ENCODE data around the gene ANKRD6. TPM values are rescaled to one million over a fixed set of nuclear protein-coding genes. Genes with fewer than 3 reads are reported as not detected.

Gene ANKRD6
- 13.3 TPM for total RNA-seq

DNA sequence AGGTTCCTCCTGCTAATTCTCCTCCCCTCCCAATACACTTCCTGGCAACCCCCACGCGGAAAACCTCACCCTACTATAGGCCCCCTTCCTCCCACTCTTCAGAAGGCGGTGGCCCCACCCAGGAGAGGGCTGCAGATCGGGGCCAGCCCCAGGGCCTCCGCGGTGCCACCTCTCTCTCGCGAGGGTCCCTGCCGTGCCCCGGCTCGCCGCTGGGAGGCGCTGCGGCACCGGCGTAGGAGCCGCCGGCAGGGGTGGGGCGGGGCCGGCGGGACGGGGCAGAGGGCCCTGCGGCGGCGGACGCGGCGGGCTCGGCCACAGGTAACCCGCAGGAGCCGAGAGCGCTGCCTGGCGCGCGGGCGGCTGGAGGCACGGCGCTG lies at the start of gene ANKRD6:
Gene ANKRD6, plus strand, starts transcription at position 278 of the 377 bp plus-strand sequence. CDS start 133,825 bp downstream, outside the sequence.
- H3K4me1 ChIP-seq = peaks cover 19% of the 10 kb centered on the region
- no peak for DNase-seq (ENCODE audit: extremely low spot score in 2 of 2)
- H3K27ac ChIP-seq = peak within 1 kb of the TSS; percentile 77
- TF ChIP-seq CTCF (IDR thresholded peaks at IDR 0.05) = peak; percentile 68 to 87 (median 82)
- TF ChIP-seq POLR2AphosphoS5 (IDR thresholded peaks at IDR 0.05; ENCODE audit: insufficient read depth in 1 of 2, low read depth in 1 of 2) = no peak
- TF ChIP-seq POLR2A (IDR thresholded peaks at IDR 0.05) = peak in 1 of 2 donors; percentile 14
- no peaks in the 10 kb centered on the region for H3K27me3 ChIP-seq
- H3K9me3 ChIP-seq = no peaks in the 10 kb centered on the region
- H3K36me3 ChIP-seq = no peaks in the 10 kb centered on the region
- intact Hi-C loops (cut with DNase I) = loop anchor here (2.0 kb wide), 1 partner anchor 176 kb away; no protein-coding TSS in a partner anchor
- H3K4me3 ChIP-seq = peak within 1 kb of the TSS; percentile 83 to 85

DNA sequence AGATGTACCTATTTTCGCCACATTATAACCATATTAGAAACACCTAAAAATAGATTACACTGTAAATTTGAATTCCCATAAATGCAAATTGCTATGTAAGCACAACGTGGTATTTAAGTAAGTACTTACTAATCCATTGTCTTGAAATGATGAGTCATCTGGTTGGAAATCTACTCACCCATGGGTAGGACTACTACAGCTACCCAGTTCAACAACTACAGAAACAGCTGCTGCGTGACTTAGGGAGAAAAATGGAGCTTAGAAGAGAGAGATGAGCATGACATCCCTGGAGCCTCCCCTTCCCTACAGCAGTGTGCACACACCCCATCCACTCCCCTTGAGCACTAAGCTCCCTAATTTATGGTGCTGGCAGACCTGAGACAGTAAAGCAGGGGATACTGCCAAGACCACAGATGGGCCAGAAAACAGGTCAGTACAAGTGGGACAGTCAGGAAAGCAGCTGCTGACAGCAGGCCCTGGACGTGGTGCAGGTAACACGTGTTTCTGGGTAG lies 47.7 kb upstream of the ANKRD6 start:
- no peak overlapping the region for H3K4me3 ChIP-seq
- H3K27me3 ChIP-seq = no peaks in the 10 kb centered on the region
- no peaks in the 10 kb centered on the region for H3K9me3 ChIP-seq
- intact Hi-C loops (cut with DNase I) = no loop called here
- H3K27ac ChIP-seq = no peak overlapping the region
- H3K36me3 ChIP-seq = no peaks in the 10 kb centered on the region
- H3K4me1 ChIP-seq = peaks cover 5% of the 10 kb centered on the region
- no peak for DNase-seq (ENCODE audit: extremely low spot score in 2 of 2)
- TF ChIP-seq POLR2AphosphoS5 (IDR thresholded peaks at IDR 0.05; ENCODE audit: insufficient read depth in 1 of 2, low read depth in 1 of 2) (peak in 1 of 2 donors; percentile 77), CTCF (IDR thresholded peaks at IDR 0.05) (no peak)

- Histone ChIP-seq H3K4me3 (no peak overlapping the region), H3K4me1 (peaks cover 5% of the 10 kb centered on the region), H3K27ac (no peak overlapping the region), H3K9me3 (no peaks in the 10 kb centered on the region), H3K36me3 (no peaks in the 10 kb centered on the region), H3K27me3 (no peaks in the 10 kb centered on the region)
- no peak for TF ChIP-seq POLR2AphosphoS5 (IDR thresholded peaks at IDR 0.05; ENCODE audit: insufficient read depth in 1 of 2, low read depth in 1 of 2)
- no peak for TF ChIP-seq POLR2A (IDR thresholded peaks at IDR 0.05)
- no peak for TF ChIP-seq CTCF (IDR thresholded peaks at IDR 0.05)
- intact Hi-C loops (cut with DNase I) = no loop called here
- DNase-seq (ENCODE audit: extremely low spot score in 2 of 2) = no peak
Observed at GRCh38 chr6:89385846-89386245, 47.1 kb upstream of the ANKRD6 start.

DNA sequence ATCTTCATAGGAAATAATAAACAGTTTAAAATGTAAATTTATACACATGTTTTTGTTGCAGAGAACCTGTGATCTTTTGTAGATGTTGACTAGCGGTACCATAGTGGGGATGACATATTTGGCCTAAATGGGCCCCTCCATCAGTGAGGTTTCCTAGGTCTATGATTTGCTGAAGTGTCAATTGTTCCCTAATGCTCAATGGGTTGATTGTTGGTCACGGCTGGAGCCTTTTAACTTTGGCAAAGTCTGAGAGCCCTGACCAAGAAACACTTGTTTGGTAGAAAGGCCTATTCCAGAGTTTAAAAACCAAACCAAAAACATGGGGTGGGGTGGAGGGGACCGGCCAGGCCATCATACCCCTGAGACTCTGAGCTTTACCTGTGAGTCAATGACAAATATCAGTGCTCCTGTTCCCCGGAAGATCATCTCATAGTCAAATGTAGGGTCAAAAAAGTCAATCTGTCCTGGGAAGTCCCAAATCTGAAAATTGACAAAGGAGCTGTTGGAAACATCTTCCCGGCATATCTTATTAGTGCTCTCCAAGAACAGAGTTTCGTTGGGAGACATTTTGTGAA lies 45.9 kb upstream of the ANKRD6 start:
- DNase-seq (ENCODE audit: extremely low spot score in 2 of 2) = no peak
- intact Hi-C loops (cut with DNase I) = no loop called here
- H3K27me3 ChIP-seq = no peaks in the 10 kb centered on the region
- no peak overlapping the region for H3K27ac ChIP-seq
- TF ChIP-seq CTCF (IDR thresholded peaks at IDR 0.05) (no peak), POLR2A (IDR thresholded peaks at IDR 0.05) (no peak), POLR2AphosphoS5 (IDR thresholded peaks at IDR 0.05; ENCODE audit: insufficient read depth in 1 of 2, low read depth in 1 of 2) (no peak)
- peaks cover 5% of the 10 kb centered on the region for H3K4me1 ChIP-seq
- no peaks in the 10 kb centered on the region for H3K9me3 ChIP-seq
- no peak overlapping the region for H3K4me3 ChIP-seq
- no peaks in the 10 kb centered on the region for H3K36me3 ChIP-seq

DNA sequence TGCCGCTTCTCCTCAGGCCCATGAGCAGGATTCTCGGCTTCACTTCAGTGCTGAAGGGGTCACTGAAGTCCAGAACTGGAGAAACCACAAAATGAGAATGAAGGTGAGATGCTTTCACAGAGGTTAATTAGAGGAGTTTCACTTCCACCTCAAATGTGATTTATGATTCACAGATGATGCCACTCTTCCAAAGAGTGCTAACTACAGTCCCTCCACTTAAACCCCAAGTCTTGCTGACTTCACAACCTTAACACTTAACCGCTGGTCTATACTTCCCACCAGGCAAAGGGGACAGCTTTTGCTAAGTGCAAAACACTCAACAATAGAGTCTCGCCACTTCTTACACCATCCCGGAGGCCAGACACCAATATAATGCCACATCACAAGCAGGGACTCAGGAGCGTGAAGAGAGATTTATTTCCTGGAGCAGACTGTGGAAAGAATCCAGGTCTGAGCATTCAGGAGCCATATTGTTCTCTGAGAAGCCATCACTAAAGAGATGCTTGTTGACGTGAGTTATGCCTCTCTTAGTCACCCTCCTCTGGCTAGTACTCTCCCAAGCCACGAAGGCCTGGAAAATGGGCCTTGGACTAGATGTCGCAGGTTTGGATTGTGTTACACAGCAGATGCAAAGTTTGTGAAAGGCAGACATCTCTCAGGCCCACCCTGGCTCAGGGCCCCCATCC lies 45.3 kb upstream of the ANKRD6 start:
- TF ChIP-seq POLR2A (IDR thresholded peaks at IDR 0.05) = no peak
- TF ChIP-seq POLR2AphosphoS5 (IDR thresholded peaks at IDR 0.05; ENCODE audit: insufficient read depth in 1 of 2, low read depth in 1 of 2) = no peak
- no peak for TF ChIP-seq CTCF (IDR thresholded peaks at IDR 0.05)
- no peaks in the 10 kb centered on the region for H3K36me3 ChIP-seq
- H3K9me3 ChIP-seq = no peaks in the 10 kb centered on the region
- no peak overlapping the region for H3K4me3 ChIP-seq
- H3K4me1 ChIP-seq = peaks cover 5% of the 10 kb centered on the region
- no peak for DNase-seq (ENCODE audit: extremely low spot score in 2 of 2)
- intact Hi-C loops (cut with DNase I) = no loop called here
- no peak overlapping the region for H3K27ac ChIP-seq
- H3K27me3 ChIP-seq = no peaks in the 10 kb centered on the region

Measured in vagina (tissue), 2 donors.